Lower leg skin (tissue), 3 donors: Measurements from ENCODE around the gene TBP.
"Not testable (repeated sequence)": the region's sequence is repeated elsewhere in the genome, so short reads cannot be mapped to it uniquely, and the experiment has no call there.

Experiments used
- POLR2A ChIP-seq, 2 donors: fragments of 450-650 bp; IDR thresholded peaks; one replicate each; pipeline ENCODE4 v1.6.1; 2016 to 2017; ENCODE audit warnings: antibody characterized with exemption in 2 of 2, mild to moderate bottlenecking in 1 of 2, moderate library complexity in 1 of 2
- TF ChIP-seq, protein P1 (sequence below), 3 donors: fragments of 450-650 bp; IDR thresholded peaks; one replicate each; pipeline ENCODE4 v1.5.1; 2016; ENCODE audit warnings: antibody characterized with exemption in 3 of 3, mild to moderate bottlenecking in 3 of 3, moderate library complexity in 2 of 3

DNA sequence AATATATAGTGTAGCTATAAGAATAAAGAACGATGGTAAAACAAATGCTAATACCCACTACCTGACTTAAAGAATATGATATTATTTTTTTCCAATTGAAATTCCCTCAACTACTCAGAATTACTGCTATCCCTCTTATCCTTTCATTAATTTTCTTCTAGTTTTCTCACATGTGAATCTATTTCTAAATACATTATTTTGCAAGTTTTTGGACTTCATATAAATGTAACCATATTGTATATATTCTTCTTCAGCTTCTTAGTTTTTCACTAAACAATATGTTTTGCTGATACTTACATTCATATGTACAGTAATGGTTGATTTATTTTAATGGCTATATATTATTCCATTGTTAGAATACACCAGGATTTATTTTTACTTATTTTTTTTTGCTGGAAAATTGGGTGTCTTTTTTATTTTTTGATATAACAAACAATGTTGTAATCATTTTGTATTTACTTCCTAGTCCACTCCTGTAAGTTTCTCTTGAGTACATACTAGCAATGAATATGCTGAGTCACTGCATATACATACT is 61.9 kb downstream of the TBP start:
- TF ChIP-seq, protein P1, sequence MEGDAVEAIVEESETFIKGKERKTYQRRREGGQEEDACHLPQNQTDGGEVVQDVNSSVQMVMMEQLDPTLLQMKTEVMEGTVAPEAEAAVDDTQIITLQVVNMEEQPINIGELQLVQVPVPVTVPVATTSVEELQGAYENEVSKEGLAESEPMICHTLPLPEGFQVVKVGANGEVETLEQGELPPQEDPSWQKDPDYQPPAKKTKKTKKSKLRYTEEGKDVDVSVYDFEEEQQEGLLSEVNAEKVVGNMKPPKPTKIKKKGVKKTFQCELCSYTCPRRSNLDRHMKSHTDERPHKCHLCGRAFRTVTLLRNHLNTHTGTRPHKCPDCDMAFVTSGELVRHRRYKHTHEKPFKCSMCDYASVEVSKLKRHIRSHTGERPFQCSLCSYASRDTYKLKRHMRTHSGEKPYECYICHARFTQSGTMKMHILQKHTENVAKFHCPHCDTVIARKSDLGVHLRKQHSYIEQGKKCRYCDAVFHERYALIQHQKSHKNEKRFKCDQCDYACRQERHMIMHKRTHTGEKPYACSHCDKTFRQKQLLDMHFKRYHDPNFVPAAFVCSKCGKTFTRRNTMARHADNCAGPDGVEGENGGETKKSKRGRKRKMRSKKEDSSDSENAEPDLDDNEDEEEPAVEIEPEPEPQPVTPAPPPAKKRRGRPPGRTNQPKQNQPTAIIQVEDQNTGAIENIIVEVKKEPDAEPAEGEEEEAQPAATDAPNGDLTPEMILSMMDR (IDR thresholded peaks at IDR 0.05) = not testable (repeated sequence)
- not testable (repeated sequence) for TF ChIP-seq POLR2A (IDR thresholded peaks at IDR 0.05)
